Lower leg skin (tissue), 3 donors: ENCODE data around the gene UBE2G1.

Source experiments
- POLR2A ChIP-seq, 2 donors: fragments of 450-650 bp; IDR thresholded peaks; one replicate each; pipeline ENCODE4 v1.6.1; 2016 to 2017; ENCODE audit warnings: antibody characterized with exemption in 2 of 2, mild to moderate bottlenecking in 1 of 2, moderate library complexity in 1 of 2
- TF ChIP-seq, protein P1 (sequence below), 3 donors: fragments of 450-650 bp; IDR thresholded peaks; one replicate each; pipeline ENCODE4 v1.5.1; 2016; ENCODE audit warnings: antibody characterized with exemption in 3 of 3, mild to moderate bottlenecking in 3 of 3, moderate library complexity in 2 of 3

DNA sequence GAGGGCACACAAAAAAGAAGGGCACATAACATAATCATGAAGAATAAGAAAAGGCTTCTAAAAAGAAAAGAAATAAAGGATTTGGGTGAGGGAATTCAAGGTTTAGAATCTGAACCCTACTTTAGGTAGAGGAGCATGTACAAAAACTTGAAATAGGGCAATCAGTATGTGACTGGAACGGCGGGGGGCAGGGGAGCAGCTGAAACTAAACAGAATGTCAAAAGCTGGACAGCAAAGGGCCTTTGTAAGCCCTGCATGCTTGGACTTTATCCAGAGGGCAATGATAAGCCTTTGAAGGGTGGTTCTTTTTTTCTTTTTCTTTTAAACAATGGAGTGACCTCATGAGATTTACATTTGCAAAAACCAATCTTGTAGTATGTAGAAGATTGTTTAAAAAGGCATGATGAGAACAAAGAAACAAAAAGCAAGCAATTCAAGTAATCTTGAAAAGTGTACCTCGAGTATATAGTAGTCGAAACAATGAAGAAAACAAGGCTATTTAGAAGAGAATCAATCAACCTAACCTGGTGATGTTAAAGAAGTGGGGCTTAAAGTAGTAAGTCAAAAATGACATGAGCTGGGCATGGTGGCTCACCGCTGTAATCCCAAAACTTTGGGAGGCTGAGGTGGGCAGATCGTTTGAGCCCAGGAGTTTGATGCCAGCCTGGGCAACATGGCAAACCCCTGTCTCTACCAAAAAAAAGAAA, 56.0 kb downstream of the UBE2G1 start:
- TF ChIP-seq, protein P1, sequence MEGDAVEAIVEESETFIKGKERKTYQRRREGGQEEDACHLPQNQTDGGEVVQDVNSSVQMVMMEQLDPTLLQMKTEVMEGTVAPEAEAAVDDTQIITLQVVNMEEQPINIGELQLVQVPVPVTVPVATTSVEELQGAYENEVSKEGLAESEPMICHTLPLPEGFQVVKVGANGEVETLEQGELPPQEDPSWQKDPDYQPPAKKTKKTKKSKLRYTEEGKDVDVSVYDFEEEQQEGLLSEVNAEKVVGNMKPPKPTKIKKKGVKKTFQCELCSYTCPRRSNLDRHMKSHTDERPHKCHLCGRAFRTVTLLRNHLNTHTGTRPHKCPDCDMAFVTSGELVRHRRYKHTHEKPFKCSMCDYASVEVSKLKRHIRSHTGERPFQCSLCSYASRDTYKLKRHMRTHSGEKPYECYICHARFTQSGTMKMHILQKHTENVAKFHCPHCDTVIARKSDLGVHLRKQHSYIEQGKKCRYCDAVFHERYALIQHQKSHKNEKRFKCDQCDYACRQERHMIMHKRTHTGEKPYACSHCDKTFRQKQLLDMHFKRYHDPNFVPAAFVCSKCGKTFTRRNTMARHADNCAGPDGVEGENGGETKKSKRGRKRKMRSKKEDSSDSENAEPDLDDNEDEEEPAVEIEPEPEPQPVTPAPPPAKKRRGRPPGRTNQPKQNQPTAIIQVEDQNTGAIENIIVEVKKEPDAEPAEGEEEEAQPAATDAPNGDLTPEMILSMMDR (IDR thresholded peaks at IDR 0.05) = no peak
- TF ChIP-seq POLR2A (IDR thresholded peaks at IDR 0.05) = no peak
